GM06990 (cell line): Measurements from ENCODE around the gene MYL6.

Source experiments
- DNase-seq: peaks from one replicate; pipeline ENCODE4 v3.0.0-alpha.2; 2011; ENCODE audit not compliant: insufficient read length; ENCODE audit errors: extremely low read depth
- H3K27me3 ChIP-seq: replicated peaks from 2 replicates; pipeline ENCODE4 v1.6.0; 2011; ENCODE audit warnings: low read length; ENCODE audit not compliant: control insufficient read depth, insufficient read depth
- H3K36me3 ChIP-seq: 2 replicates; pipeline ENCODE4 v1.5.1; 2011; ENCODE audit warnings: low read length; ENCODE audit not compliant: control insufficient read depth, insufficient read depth
- H3K4me3 ChIP-seq: replicated peaks from 2 replicates; pipeline ENCODE4 v1.5.1; 2011; ENCODE audit warnings: low read depth, mild to moderate bottlenecking, control low read depth, low read length
- CTCF ChIP-seq: IDR thresholded peaks from 2 replicates; pipeline ENCODE4 v1.5.1; 2011; ENCODE audit warnings: low read length, control low read depth, mild to moderate bottlenecking, inconsistent platforms; ENCODE audit not compliant: insufficient read depth, poor library complexity, severe bottlenecking

MYL6 gene

GRCh38 chr12:56162468-56163290, 4.5 kb downstream of the MYL6 start:
- H3K4me3 ChIP-seq: no peak overlapping the region
- H3K27me3 ChIP-seq: no peaks in the 10 kb centered on the region
- no peak for DNase-seq
- no peak for TF ChIP-seq CTCF
- peaks cover 40% of the 10 kb centered on the region for H3K36me3 ChIP-seq

- no peaks in the 10 kb centered on the region for H3K27me3 ChIP-seq
- peaks cover 42% of the 10 kb centered on the region for H3K36me3 ChIP-seq
- no peak for DNase-seq
- no peak overlapping the region for H3K4me3 ChIP-seq
- TF ChIP-seq CTCF: no peak
These were observed 5.6 kb downstream of the MYL6 start for GRCh38 chr12:56163533-56164344.

GRCh38 chr12:56164345-56164729, 6.2 kb downstream of the MYL6 start:
- no peak for TF ChIP-seq CTCF
- no peak for DNase-seq
- Histone ChIP-seq H3K27me3 (no peaks in the 10 kb centered on the region), H3K36me3 (peaks cover 42% of the 10 kb centered on the region), H3K4me3 (no peak overlapping the region)

- no peak for DNase-seq
- H3K36me3 ChIP-seq: peaks cover 36% of the 10 kb centered on the region
These were observed 7.2 kb downstream of the MYL6 start for GRCh38 chr12:56165369-56165768.

GRCh38 chr12:56169229-56169759, 11.1 kb downstream of the MYL6 start:
- TF ChIP-seq CTCF: no peak

More at GRCh38 chr12:56165369-56165768, 7.2 kb downstream of the MYL6 start:
- Histone ChIP-seq H3K27me3 (no peaks in the 10 kb centered on the region), H3K4me3 (no peak overlapping the region)
- no peak for TF ChIP-seq CTCF

More at GRCh38 chr12:56169229-56169759, 11.1 kb downstream of the MYL6 start:
- no peaks in the 10 kb centered on the region for H3K27me3 ChIP-seq
- H3K4me3 ChIP-seq: no peak overlapping the region
- no peak for DNase-seq
- H3K36me3 ChIP-seq: peaks cover 36% of the 10 kb centered on the region
